GM12878 (cell line): ENCODE data around the gene ANO8. TPM values are rescaled to one million over a fixed set of nuclear protein-coding genes. Genes with fewer than 3 reads are reported as not detected.

ENCODE experiments used
- ATAC-seq: fragments of 200-7000 bp; cut with Tn5 transposase; 3 replicates; pipeline ENCODE4 v1.9.1; 2020; ENCODE audit warnings: mild to moderate bottlenecking, moderate library complexity
- BruUV-seq: library from RNA; stranded (reverse); fragments of 400-500 nt; replicated peaks from 2 replicates; lab custom pipeline; 2021; lab: Mats Ljungman, UMichigan
- CTCF ChIA-PET: fragments of 300-600 bp; sonication (Branson Sonifier 250); formaldehyde crosslinking; extraction: SDS; loops from one replicate; lab custom pipeline; 2021; ENCODE audit warnings: inconsistent platforms; lab: Yijun Ruan, JAX
- POLR2A ChIA-PET: fragments of 350-600 bp; formaldehyde crosslinking; extraction: SDS; loops from one replicate; lab custom pipeline; 2021; ENCODE audit warnings: inconsistent platforms; lab: Charles Lee
- RAD21 ChIA-PET: fragments of 300-600 bp; sonication (Branson Sonifier 250); formaldehyde crosslinking; loops from one replicate; lab custom pipeline; 2023; ENCODE audit warnings: antibody characterized with exemption; ENCODE audit not compliant: unreplicated experiment; lab: Charles Lee
- SMC1A ChIA-PET: fragments of 300-600 bp; sonication (Branson Sonifier 250); formaldehyde crosslinking; loops from one replicate; lab custom pipeline; 2023; ENCODE audit not compliant: unreplicated experiment, uncharacterized antibody; lab: Charles Lee
- DNase-seq: peaks from one replicate; pipeline ENCODE4 v3.0.0-alpha.2; 2011; ENCODE audit warnings: low read depth, low spot score
- FAIRE-seq: peaks from 3 replicates; lab custom pipeline; 2011; peaks lifted over from hg19 to GRCh38; lab: Jason Lieb, UNC
- H2AFZ ChIP-seq: 2 replicates; pipeline ENCODE4 v1.6.0; 2011; ENCODE audit warnings: low read depth, low read length, control low read depth; ENCODE audit not compliant: control insufficient read depth
- H3K27ac ChIP-seq: 2 replicates; pipeline ENCODE4 v1.5.1; 2011; ENCODE audit warnings: control low read depth; ENCODE audit not compliant: control insufficient read depth, insufficient read depth
- H3K27me3 ChIP-seq, 2 experiments: replicated peaks in 1 of 2; 2 replicates each; pipeline versions ENCODE4 v1.6.0 to v1.6.1; 2011; ENCODE audit warnings: low read length in 1 of 2; ENCODE audit not compliant: control insufficient read depth in 2 of 2, insufficient read depth in 2 of 2
- H3K36me3 ChIP-seq, 2 experiments: 2 replicates each; pipeline ENCODE4 v1.5.1; 2011; ENCODE audit warnings: low read length in 1 of 2; ENCODE audit not compliant: control insufficient read depth in 2 of 2, insufficient read depth in 2 of 2
- H3K4me1 ChIP-seq: 2 replicates; pipeline ENCODE4 v1.6.1; 2011; ENCODE audit warnings: mild to moderate bottlenecking, low read length, moderate library complexity, mixed read lengths; ENCODE audit not compliant: control insufficient read depth, insufficient read depth
- H3K4me2 ChIP-seq: 2 replicates; pipeline ENCODE4 v1.6.0; 2011; ENCODE audit warnings: control low read depth; ENCODE audit not compliant: control insufficient read depth, insufficient read depth
- H3K4me3 ChIP-seq: fragments of 200-600 bp; sonication (generic); 2 replicates; pipeline ENCODE4 v1.5.1; 2016
- H3K79me2 ChIP-seq: 2 replicates; pipeline ENCODE4 v1.6.0; 2011; ENCODE audit warnings: low read length; ENCODE audit not compliant: control insufficient read depth, insufficient read depth
- H3K9ac ChIP-seq: 2 replicates; pipeline ENCODE4 v1.8.0; 2011; ENCODE audit warnings: low read length, control low read depth, mixed read lengths; ENCODE audit not compliant: control insufficient read depth, insufficient read depth
- H3K9me3 ChIP-seq: replicated peaks from 3 replicates; pipeline ENCODE4 v1.5.1; 2011; ENCODE audit warnings: mild to moderate bottlenecking, low read length; ENCODE audit not compliant: control insufficient read depth, insufficient read depth
- H4K20me1 ChIP-seq: 2 replicates; pipeline ENCODE4 v1.6.0; 2011; ENCODE audit not compliant: control insufficient read depth, insufficient read depth
- CEBPB ChIP-seq, 2 experiments: fragments of 150-350 bp in 1 of 2; IDR thresholded peaks; 2 replicates each; pipeline ENCODE4 v1.6.1; 2012 to 2014; ENCODE audit warnings: low read depth in 2 of 2, low read length in 2 of 2, borderline replicate concordance in 1 of 2, inconsistent platforms in 1 of 2
- DPF2 ChIP-seq: fragments of 450-650 bp; IDR thresholded peaks from 2 replicates; pipeline ENCODE4 v1.6.1; 2017; ENCODE audit warnings: mild to moderate bottlenecking
- ETV6 ChIP-seq, 2 experiments: fragments of 450-650 bp in 1 of 2; IDR thresholded peaks in 1 of 2; conservative IDR thresholded peaks in 1 of 2; 2 replicates each; pipeline ENCODE4 v1.6.1; 2014; ENCODE audit warnings: antibody characterized with exemption in 1 of 2, borderline replicate concordance in 1 of 2, low read depth in 1 of 2, mild to moderate bottlenecking in 1 of 2, moderate library complexity in 1 of 2
- KLF5 ChIP-seq: fragments of 450-650 bp; IDR thresholded peaks from 2 replicates; pipeline ENCODE4 v1.6.1; 2014; ENCODE audit warnings: mild to moderate bottlenecking; ENCODE audit not compliant: partially characterized antibody
- MYC ChIP-seq: IDR thresholded peaks from 2 replicates; pipeline ENCODE4 v1.6.1; 2011; ENCODE audit warnings: mild to moderate bottlenecking, low read length, moderate library complexity, inconsistent platforms; ENCODE audit not compliant: insufficient read depth, insufficient replicate concordance, insufficient read length, severe bottlenecking
- RAD21 ChIP-seq: IDR thresholded peaks from 2 replicates; pipeline ENCODE4 v1.6.1; 2011; ENCODE audit warnings: mild to moderate bottlenecking, low read depth, low read length, moderate library complexity; ENCODE audit not compliant: insufficient read depth
- RBBP5 ChIP-seq: fragments of 200-600 bp; sonication (generic); conservative IDR thresholded peaks from 2 replicates; pipeline ENCODE4 v1.6.1; 2016
- SIN3A ChIP-seq: IDR thresholded peaks from 2 replicates; pipeline ENCODE4 v1.6.1; 2012; ENCODE audit warnings: low read depth, low read length, improper control_type of control experiment
- SIX5 ChIP-seq: IDR thresholded peaks from 2 replicates; pipeline ENCODE4 v1.6.1; 2011; ENCODE audit warnings: mild to moderate bottlenecking, low read depth, low read length, moderate library complexity; ENCODE audit not compliant: severe bottlenecking
- WGBS: methylation state at CpG from one replicate; pipeline ENCODE4 v1.1.6; 2016; ENCODE audit warnings: low lambda C conversion rate; ENCODE audit not compliant: insufficient replicate concordance, insufficient coverage; ENCODE audit errors: missing lambda C conversion rate; 5-methylcytosine and 5-hydroxymethylcytosine counted together
- in situ Hi-C: fragments of 300-500 bp; cut with MboI; formaldehyde crosslinking; loops from 9 replicates; pipeline ENCODE4 v1.14.3; 2018; ENCODE audit warnings: mixed read lengths
- intact Hi-C: fragments of 100-400 bp; cut with micrococcal nuclease; formaldehyde crosslinking; loops from one replicate; pipeline ENCODE4 v1.14.2; 2022; ENCODE audit not compliant: unreplicated experiment
- polyA plus RNA-seq, 11 experiments: library from polyadenylated mRNA; depleted of rRNA in 4 of 11; unstranded in 6 of 11; stranded (reverse) in 5 of 11; fragments of >200 nt; fragmentation: Nextera tagmentation in 4 of 11; fragmentation: Illumina TruSeq in 1 of 11; extraction: Ambion mirVana in 4 of 11; extraction: Trizol in 1 of 11; gene quantifications; 1 replicate in 1 of 11; 2 replicates in 10 of 11; pipeline versions ENCODE4 v1.2.1 to v1.2.3, GENCODE V29; 2011 to 2016; ENCODE audit warnings: inconsistent platforms in 2 of 11, missing spikeins in 2 of 11, low read depth in 1 of 11
- total RNA-seq, 4 experiments: library from RNA; depleted of rRNA in 3 of 4; stranded (reverse); fragments of >200 nt in 3 of 4; fragmentation: Illumina TruSeq in 1 of 4; extraction: Trizol in 1 of 4; gene quantifications; 2 replicates each; pipeline versions ENCODE4 v1.2.1 to v1.2.3, GENCODE V29; 2013 to 2021
- TF ChIP-seq, protein P1 (sequence below): fragments of 450-650 bp; IDR thresholded peaks from 2 replicates; pipeline ENCODE4 v1.6.1; 2017; ENCODE audit warnings: low read depth, mild to moderate bottlenecking, moderate library complexity

ANO8 gene
- total and polyA plus RNA-seq, 10 of the 15 experiments (the other 5 are each of a cell fraction or from before 2014, with no cell fraction given) = 0.04 to 6.7 (median 1.1) TPM

DNA sequence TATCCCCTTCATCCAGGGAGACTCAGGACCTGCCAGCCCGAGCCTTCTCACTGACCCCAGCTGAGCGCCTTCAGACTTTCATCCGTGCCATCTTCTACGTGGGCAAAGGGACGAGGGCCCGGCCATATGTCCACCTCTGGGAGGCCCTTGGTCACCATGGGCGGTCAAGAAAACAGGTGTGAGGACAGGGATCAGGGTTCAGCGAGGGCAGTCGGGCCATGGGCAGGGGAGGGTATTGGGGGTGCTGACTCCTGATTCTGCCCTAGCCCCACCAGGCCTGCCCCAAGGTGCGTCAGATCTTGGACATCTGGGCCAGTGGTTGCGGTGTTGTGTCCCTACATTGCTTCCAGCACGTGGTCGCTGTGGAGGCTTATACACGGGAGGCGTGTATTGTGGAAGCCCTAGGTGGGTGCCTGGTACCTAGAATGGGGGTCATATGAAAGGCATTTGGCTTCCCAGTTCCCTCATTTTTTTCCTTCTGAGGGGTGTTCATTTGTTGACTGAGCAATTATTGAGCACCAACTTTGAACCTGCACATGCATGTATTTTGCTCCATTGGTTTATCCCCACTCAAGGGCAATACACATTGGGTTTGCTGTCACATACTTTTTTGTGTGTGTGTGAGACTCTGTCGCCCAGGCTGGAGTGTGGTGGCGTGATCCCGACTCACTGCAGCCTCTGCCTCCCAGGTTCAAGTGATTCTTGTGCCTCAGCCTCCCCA lies 49.1 kb downstream of the ANO8 start:
- ChIA-PET POLR2A (interaction anchor here (0.8 to 1.6 kb wide), 2 partner anchors 18 to 938 kb away, joined by 3 read pairs; partner anchors contain the start of gene BABAM1), RAD21 (interaction anchor here (0.8 kb wide), 1 partner anchor 51 kb away, joined by 3 read pairs; no protein-coding TSS in a partner anchor), SMC1A (no interaction called here)
- Histone ChIP-seq H3K36me3 (peaks cover 0 to 7% of the 10 kb centered on the region in 2 experiments; a peak in 2 of 4 replicates), H4K20me1 (no peaks in the 10 kb centered on the region), H3K9ac (no peak overlapping the region), H3K27ac (no peak overlapping the region), H3K4me1 (peaks cover 9% of the 10 kb centered on the region), H3K27me3 (no peaks in the 10 kb centered on the region)
- no TSS peak for BruUV-seq
- 96% methylated on average over 18 of the region's 18 CpGs for WGBS
- no peak for FAIRE-seq
- ATAC-seq = no peak
- DNase-seq = no peak
- TF ChIP-seq SIN3A (no peak), RAD21 (no peak), CEBPB (IDR thresholded peaks at IDR 0.05; ENCODE audit: borderline replicate concordance in 1 of 2, low read depth in 2 of 2, low read length in 2 of 2) (no peak), ETV6 (conservative IDR thresholded peaks at IDR 0.05 in 1 of 2, IDR thresholded peaks at IDR 0.05 in 1 of 2; ENCODE audit: borderline replicate concordance in 1 of 2, low read depth in 1 of 2) (no peak), KLF5 (no peak), MYC (no peak), SIX5 (no peak), DPF2 (no peak), RBBP5 (no peak)
- TF ChIP-seq, protein P1, sequence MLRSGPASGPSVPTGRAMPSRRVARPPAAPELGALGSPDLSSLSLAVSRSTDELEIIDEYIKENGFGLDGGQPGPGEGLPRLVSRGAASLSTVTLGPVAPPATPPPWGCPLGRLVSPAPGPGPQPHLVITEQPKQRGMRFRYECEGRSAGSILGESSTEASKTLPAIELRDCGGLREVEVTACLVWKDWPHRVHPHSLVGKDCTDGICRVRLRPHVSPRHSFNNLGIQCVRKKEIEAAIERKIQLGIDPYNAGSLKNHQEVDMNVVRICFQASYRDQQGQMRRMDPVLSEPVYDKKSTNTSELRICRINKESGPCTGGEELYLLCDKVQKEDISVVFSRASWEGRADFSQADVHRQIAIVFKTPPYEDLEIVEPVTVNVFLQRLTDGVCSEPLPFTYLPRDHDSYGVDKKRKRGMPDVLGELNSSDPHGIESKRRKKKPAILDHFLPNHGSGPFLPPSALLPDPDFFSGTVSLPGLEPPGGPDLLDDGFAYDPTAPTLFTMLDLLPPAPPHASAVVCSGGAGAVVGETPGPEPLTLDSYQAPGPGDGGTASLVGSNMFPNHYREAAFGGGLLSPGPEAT = no peak
- TF ChIP-seq, all 136 proteins: peak for 0
- no peak overlapping the region for H2AFZ ChIP-seq
- CTCF ChIA-PET = interaction anchor here (1.0 to 6.9 kb wide), 3 partner anchors 20 to 104 kb away, joined by 3 to 120 read pairs (median 3); partner anchors contain the start of genes BABAM1, MRPL34 and USHBP1
- H3K4me2 ChIP-seq = no peak overlapping the region
- intact Hi-C loops (no loop called here), in situ Hi-C loops (loop anchor here (5.0 kb wide), 1 partner anchor 213 kb away; no protein-coding TSS in a partner anchor)
- H3K4me3 ChIP-seq = no peak overlapping the region
- no peaks in the 10 kb centered on the region; the same call in 1 of the 2 replicates for H3K79me2 ChIP-seq
- H3K9me3 ChIP-seq = no peaks in the 10 kb centered on the region
